DOHH2 (cell line): Measurements from ENCODE around the gene PCBP3.

Experiments used
- H3F3A ChIP-seq: fragments of 200-600 bp; sonication (generic), shearing (Covaris generic); 2 replicates; pipeline ENCODE4 v1.6.0; 2016; ENCODE audit warnings: antibody characterized with exemption, mild to moderate bottlenecking; ENCODE audit not compliant: control insufficient read depth, insufficient read depth
- H3K27ac ChIP-seq: fragments of 200-600 bp; sonication (generic); 2 replicates; pipeline ENCODE4 v1.5.1; 2014; ENCODE audit warnings: low read depth, mild to moderate bottlenecking, low read length, moderate library complexity
- H3K27me3 ChIP-seq: fragments of 200-600 bp; sonication (generic); 2 replicates; pipeline ENCODE4 v1.6.1; 2014; ENCODE audit warnings: mild to moderate bottlenecking, low read length, mixed read lengths; ENCODE audit not compliant: control insufficient read depth
- H3K36me3 ChIP-seq: fragments of 200-600 bp; sonication (generic); 2 replicates; pipeline ENCODE4 v1.6.1; 2014; ENCODE audit warnings: mild to moderate bottlenecking, low read length, moderate library complexity, mixed read lengths; ENCODE audit not compliant: control insufficient read depth
- H3K4me1 ChIP-seq: fragments of 200-600 bp; sonication (generic); 2 replicates; pipeline ENCODE4 v1.6.1; 2014; ENCODE audit warnings: mild to moderate bottlenecking, low read length, mixed read lengths; ENCODE audit not compliant: control insufficient read depth
- H3K4me2 ChIP-seq: fragments of 200-600 bp; sonication (generic); 2 replicates; pipeline ENCODE4 v1.6.0; 2014; ENCODE audit warnings: mild to moderate bottlenecking, low read length, moderate library complexity
- H3K4me3 ChIP-seq: fragments of 200-600 bp; sonication (generic); 2 replicates; pipeline ENCODE4 v1.5.1; 2014; ENCODE audit warnings: mild to moderate bottlenecking, low read length, mixed read lengths
- H3K79me2 ChIP-seq: fragments of 200-600 bp; sonication (generic); 2 replicates; pipeline ENCODE4 v1.6.1; 2014; ENCODE audit warnings: mild to moderate bottlenecking, low read length, mixed read lengths; ENCODE audit not compliant: control insufficient read depth
- H3K9me2 ChIP-seq: fragments of 200-600 bp; sonication (generic); replicated peaks from 2 replicates; pipeline ENCODE4 v1.6.1; 2014; ENCODE audit warnings: mild to moderate bottlenecking, low read length, mixed read lengths; ENCODE audit not compliant: control insufficient read depth
- H3K9me3 ChIP-seq: fragments of 200-600 bp; sonication (generic); 2 replicates; pipeline ENCODE4 v1.6.1; 2014; ENCODE audit warnings: antibody characterized with exemption, low read length, mixed read lengths; ENCODE audit not compliant: control insufficient read depth, insufficient read depth
- H4K20me1 ChIP-seq: fragments of 200-600 bp; sonication (generic); 2 replicates; pipeline ENCODE4 v1.6.0; 2014; ENCODE audit warnings: low read depth, mild to moderate bottlenecking, antibody characterized with exemption, low read length, moderate library complexity; ENCODE audit not compliant: control insufficient read depth, insufficient read depth
- EZH2phosphoT487 ChIP-seq: fragments of 200-600 bp; sonication (generic); IDR thresholded peaks from 2 replicates; pipeline ENCODE4 v1.6.1; 2017; ENCODE audit warnings: borderline replicate concordance, mild to moderate bottlenecking, antibody characterized with exemption, low read length, moderate library complexity, mixed read lengths
- TF ChIP-seq, protein P1 (sequence below): fragments of 200-600 bp; sonication (generic); IDR thresholded peaks from one replicate; pipeline ENCODE4 v1.5.1; 2014; ENCODE audit warnings: antibody characterized with exemption, mild to moderate bottlenecking, low read depth, low read length; ENCODE audit not compliant: poor library complexity, severe bottlenecking

The PCBP3 gene

DNA sequence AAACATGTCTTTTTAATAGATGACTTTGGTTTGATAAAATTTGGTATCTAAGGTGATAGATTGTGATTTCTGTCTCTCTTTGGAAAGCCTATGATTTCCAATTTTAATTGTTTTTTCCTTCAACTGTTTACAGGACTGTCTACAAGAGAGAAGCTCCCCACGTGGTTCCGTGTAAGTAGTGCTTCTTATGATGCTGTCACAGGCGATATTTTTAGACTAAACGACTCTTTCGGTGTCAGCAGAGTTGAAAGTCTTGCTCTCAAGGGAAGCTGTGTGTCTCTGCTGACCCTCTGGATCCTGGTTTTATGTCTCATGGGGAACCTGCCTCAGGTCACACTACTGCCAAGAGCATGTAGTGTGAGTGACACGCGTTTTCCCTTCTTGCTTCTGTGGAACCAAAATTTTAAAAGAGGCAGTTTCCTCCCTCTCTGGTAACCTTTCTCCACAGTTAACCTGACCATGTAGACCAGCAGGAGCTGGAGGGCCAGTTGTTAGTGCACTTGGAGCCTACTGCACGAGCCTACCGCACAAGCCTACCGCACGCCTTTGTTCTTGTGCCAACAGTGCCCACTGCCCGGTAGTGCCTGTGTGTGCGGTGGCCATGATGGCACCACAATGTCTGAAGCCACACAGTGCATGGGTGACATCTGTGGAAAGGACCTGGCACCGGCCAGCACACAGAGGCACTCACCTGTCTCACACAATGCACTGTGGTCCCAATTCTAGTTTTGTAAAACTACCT is 91.9 kb downstream of the PCBP3 start:
- no peaks in the 10 kb centered on the region for H3F3A ChIP-seq
- H3K9me2 ChIP-seq: no peaks in the 10 kb centered on the region
- H3K4me3 ChIP-seq: no peak overlapping the region
- no peak overlapping the region for H3K27ac ChIP-seq
- no peaks in the 10 kb centered on the region for H3K79me2 ChIP-seq
- H4K20me1 ChIP-seq: no peaks in the 10 kb centered on the region
- TF ChIP-seq, protein P1, sequence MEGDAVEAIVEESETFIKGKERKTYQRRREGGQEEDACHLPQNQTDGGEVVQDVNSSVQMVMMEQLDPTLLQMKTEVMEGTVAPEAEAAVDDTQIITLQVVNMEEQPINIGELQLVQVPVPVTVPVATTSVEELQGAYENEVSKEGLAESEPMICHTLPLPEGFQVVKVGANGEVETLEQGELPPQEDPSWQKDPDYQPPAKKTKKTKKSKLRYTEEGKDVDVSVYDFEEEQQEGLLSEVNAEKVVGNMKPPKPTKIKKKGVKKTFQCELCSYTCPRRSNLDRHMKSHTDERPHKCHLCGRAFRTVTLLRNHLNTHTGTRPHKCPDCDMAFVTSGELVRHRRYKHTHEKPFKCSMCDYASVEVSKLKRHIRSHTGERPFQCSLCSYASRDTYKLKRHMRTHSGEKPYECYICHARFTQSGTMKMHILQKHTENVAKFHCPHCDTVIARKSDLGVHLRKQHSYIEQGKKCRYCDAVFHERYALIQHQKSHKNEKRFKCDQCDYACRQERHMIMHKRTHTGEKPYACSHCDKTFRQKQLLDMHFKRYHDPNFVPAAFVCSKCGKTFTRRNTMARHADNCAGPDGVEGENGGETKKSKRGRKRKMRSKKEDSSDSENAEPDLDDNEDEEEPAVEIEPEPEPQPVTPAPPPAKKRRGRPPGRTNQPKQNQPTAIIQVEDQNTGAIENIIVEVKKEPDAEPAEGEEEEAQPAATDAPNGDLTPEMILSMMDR: no peak
- no peak for TF ChIP-seq EZH2phosphoT487
- no peaks in the 10 kb centered on the region for H3K36me3 ChIP-seq
- H3K9me3 ChIP-seq: no peaks in the 10 kb centered on the region
- peaks cover 3% of the 10 kb centered on the region; the same call in 1 of the 2 replicates for H3K27me3 ChIP-seq
- H3K4me2 ChIP-seq: no peak overlapping the region
- H3K4me1 ChIP-seq: no peaks in the 10 kb centered on the region

DNA sequence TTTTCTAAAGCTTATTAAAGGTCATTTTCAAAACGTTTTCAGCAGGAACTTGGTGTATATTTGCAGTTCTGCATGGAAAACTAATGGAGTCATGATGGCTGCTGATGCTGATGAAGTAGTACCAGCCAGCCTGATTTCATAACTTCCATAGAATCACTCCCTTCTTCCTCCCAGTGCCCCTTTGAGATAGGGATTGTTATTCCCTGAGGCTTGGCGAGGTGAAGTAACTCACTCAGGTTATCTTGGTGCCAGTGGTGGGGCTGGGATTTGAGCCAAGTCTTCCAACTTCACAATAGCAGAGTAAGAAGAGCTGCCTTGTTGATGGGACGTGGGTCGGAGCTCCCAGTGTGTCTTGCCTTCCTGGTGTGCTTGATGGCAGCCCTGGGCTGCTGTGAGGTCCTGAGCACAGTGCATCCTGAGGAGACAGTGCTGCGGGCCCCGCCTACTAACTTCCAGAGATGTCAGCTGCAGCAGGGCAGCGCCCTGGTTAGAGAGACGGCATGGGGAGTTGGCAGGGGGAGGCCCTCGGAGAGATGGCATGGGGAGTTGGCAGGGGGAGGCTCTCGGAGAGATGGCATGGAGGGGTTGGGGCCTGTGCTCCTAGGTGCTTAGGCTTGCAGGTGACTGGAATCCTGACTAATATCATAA is 92.6 kb downstream of the PCBP3 start:
- peaks cover 2% of the 10 kb centered on the region; the same call in 1 of the 2 replicates for H3K27me3 ChIP-seq
- no peaks in the 10 kb centered on the region for H3K36me3 ChIP-seq
- no peak for TF ChIP-seq EZH2phosphoT487
- TF ChIP-seq, protein P1: no peak

DNA sequence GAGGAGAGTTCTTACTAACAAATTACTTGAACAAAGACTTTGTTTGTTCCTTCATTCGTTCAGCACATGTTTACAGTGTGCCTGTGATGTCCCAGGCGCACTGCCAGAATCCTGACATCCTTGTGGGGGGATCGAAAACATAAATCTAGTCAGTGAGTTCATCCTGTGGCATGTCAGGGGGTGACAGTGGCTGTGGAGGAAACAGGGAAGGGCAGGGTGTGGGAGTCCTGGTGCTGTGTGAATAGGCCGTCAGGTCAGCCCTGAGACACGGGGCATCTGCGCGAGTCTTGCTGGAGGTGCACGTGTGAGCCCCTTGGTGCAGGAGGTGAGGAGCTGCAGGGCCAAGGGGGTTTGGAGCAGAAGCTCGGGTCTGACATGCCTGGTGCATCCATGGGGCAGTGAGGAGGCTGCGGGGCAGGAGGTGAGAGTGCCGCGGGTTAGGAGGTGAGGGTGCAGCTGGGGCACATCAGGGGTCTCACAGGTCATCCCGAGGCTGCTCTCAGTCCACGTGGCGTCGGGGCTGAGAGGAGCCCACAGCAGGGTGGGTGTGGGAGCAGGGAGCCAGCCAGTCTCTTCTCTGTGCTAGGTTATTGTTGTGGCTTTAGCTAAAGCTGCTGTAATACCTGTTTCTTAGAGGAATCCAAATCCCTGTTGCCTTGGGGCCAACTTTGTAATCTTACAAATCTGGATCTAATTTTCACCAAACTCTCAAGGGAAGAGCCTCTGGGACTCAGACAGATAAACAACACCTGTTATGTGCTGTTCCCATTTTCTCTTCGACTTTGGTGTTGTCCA is 93.4 kb downstream of the PCBP3 start:
- TF ChIP-seq, protein P1: no peak
- TF ChIP-seq EZH2phosphoT487: no peak
- Histone ChIP-seq H3K4me2 (no peak overlapping the region), H3K36me3 (no peaks in the 10 kb centered on the region)

More for the DNA sequence above, 92.6 kb downstream of the PCBP3 start:
- Histone ChIP-seq H3K79me2 (no peaks in the 10 kb centered on the region), H3K4me3 (no peak overlapping the region), H4K20me1 (no peaks in the 10 kb centered on the region), H3K4me1 (no peaks in the 10 kb centered on the region), H3K4me2 (no peak overlapping the region), H3K9me3 (no peaks in the 10 kb centered on the region), H3K9me2 (no peaks in the 10 kb centered on the region), H3F3A (no peaks in the 10 kb centered on the region), H3K27ac (no peak overlapping the region)

More for the DNA sequence above, 93.4 kb downstream of the PCBP3 start:
- H3K79me2 ChIP-seq: no peaks in the 10 kb centered on the region
- no peaks in the 10 kb centered on the region for H3F3A ChIP-seq
- H3K4me3 ChIP-seq: no peak overlapping the region
- no peaks in the 10 kb centered on the region for H3K4me1 ChIP-seq
- H3K9me3 ChIP-seq: no peaks in the 10 kb centered on the region
- no peaks in the 10 kb centered on the region for H4K20me1 ChIP-seq
- H3K27me3 ChIP-seq: no peaks in the 10 kb centered on the region
- no peaks in the 10 kb centered on the region for H3K9me2 ChIP-seq
- no peak overlapping the region for H3K27ac ChIP-seq
